Motor neuron (in vitro differentiated cells): ENCODE data around the gene EIF1AD. TPM values are rescaled to one million over a fixed set of nuclear protein-coding genes. Genes with fewer than 3 reads are reported as not detected.

ENCODE experiments used
- ATAC-seq, 8 experiments: fragments of 200-7000 bp; cut with Tn5 transposase; replicated peaks in 6 of 8; 2 replicates each; pipeline ENCODE4 v1.8.0; 2021; ENCODE audit warnings: mild to moderate bottlenecking in 8 of 8, moderate library complexity in 8 of 8
- H3K27ac ChIP-seq, 2 donors: fragments of 250-450 bp; sonication (Bioruptor Pico); 2 replicates each; pipeline ENCODE4 v1.9.0; 2021; ENCODE audit warnings: antibody characterized with exemption in 2 of 2, mild to moderate bottlenecking in 2 of 2, moderate library complexity in 1 of 2
- H3K4me1 ChIP-seq, 2 donors: fragments of 250-450 bp; sonication (Bioruptor Pico); replicated peaks in 1 of 2; 2 replicates each; pipeline ENCODE4 v1.6.1; 2021; ENCODE audit warnings: antibody characterized with exemption in 2 of 2, mild to moderate bottlenecking in 2 of 2, moderate library complexity in 1 of 2
- H3K4me3 ChIP-seq, 5 donors: fragments of 250-450 bp; sonication (Bioruptor Pico); 2 replicates each; pipeline ENCODE4 v1.9.0; 2021; ENCODE audit warnings: antibody characterized with exemption in 5 of 5, mild to moderate bottlenecking in 5 of 5, moderate library complexity in 4 of 5
- WGBS, 10 experiments: fragments of 450-650 bp; shearing (Covaris generic); methylation state at CpG; one replicate each; pipeline ENCODE4 v1.0.0; 2022; 5-methylcytosine and 5-hydroxymethylcytosine counted together
- in situ Hi-C, 9 experiments: fragments of 400-800 bp; cut with MboI; loops; one replicate each; pipeline ENCODE4 v1.15.0; 2021; ENCODE audit warnings: low sequenced_read_pairs in 9 of 9, low pct_unique_long_range_greater_than_20kb in 2 of 9; ENCODE audit not compliant: unreplicated experiment in 9 of 9
- total RNA-seq, 8 experiments: library from RNA; unstranded; fragments of 300-600 nt; gene quantifications; 2 replicates each; pipeline versions ENCODE4 v1.2.3 to v1.2.4, GENCODE V29; 2022

The EIF1AD gene, protein sequence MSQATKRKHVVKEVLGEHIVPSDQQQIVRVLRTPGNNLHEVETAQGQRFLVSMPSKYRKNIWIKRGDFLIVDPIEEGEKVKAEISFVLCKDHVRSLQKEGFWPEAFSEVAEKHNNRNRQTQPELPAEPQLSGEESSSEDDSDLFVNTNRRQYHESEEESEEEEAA
- 10 to 100 TPM; 28.6 to 36.9 (median 32.0) TPM for total RNA-seq

DNA sequence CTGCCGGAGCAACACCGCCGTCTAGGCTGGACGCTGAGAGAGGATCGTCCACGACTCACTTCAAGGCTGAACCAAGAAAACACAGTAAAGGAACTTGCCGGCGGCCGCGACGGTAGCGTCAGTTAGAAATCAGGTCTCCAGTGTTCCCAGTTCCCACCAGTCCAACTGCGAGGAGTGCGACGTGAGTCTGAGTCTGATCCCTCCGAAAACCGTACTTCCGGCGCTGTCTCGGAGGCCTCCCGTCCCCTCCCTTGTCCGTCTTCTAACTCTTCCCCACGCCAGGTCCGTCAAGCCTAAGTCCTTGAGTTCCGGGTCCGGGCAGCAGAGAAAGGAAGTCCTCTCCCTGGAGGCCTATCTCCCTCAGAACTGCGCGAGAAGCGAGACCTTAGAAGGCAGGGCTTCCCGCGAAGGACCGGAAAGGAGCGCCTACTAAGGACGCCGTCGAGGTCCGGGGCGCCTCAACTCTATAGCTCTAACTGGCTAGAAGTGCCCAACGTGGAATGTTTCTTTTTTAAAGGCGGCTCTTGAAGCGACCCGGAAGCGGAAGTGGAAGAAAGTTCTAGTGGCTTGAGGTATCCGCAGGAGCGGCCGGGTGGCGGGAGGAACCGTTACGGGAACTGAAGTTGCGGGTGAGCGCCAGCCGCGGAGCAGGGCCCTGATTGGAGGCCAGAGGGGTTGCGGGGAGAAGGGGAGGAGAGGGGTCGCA, at the start of gene EIF1AD, which contains the start of gene BANF1:
TSS of gene EIF1AD (minus strand) at position 216 of the 706 bp plus-strand sequence. CDS start 1,768 bp downstream, outside the sequence.
TSS of gene BANF1 (plus strand) at position 562 of the 706 bp plus-strand sequence. CDS start 748 bp downstream, outside the sequence.
- WGBS, 10 experiments: 0 to 3% (median 0%) methylated on average over 5 to 29 of the region's 55 CpGs; no CpG with 5 or more reads in 3 of the 10 experiments
- in situ Hi-C loops: no loop called here
- ATAC-seq: peak; percentile 81 to 89 (median 85)
- peak within 1 kb of the TSS; percentile 69 to 83 (median 75) for H3K4me3 ChIP-seq
- peak within 1 kb of the TSS; percentile 97 to 99 for H3K27ac ChIP-seq
- H3K4me1 ChIP-seq: peaks cover 8 to 10% of the 10 kb centered on the region in 2 donors

GRCh38 chr11:66051371-66051765, 49.4 kb upstream of the EIF1AD start:
- Histone ChIP-seq H3K4me3 (peak overlapping the region; percentile 71 to 90 (median 83)), H3K27ac (peak overlapping the region; percentile 90 to 95), H3K4me1 (peaks cover 26 to 32% of the 10 kb centered on the region in 2 donors)
- WGBS, 10 experiments: 0 to 60% (median 26%) methylated on average over 1 to 11 of the region's 12 CpGs; no CpG with 5 or more reads in 2 of the 10 experiments
- ATAC-seq: no peak
- in situ Hi-C loops: no loop called here

DNA sequence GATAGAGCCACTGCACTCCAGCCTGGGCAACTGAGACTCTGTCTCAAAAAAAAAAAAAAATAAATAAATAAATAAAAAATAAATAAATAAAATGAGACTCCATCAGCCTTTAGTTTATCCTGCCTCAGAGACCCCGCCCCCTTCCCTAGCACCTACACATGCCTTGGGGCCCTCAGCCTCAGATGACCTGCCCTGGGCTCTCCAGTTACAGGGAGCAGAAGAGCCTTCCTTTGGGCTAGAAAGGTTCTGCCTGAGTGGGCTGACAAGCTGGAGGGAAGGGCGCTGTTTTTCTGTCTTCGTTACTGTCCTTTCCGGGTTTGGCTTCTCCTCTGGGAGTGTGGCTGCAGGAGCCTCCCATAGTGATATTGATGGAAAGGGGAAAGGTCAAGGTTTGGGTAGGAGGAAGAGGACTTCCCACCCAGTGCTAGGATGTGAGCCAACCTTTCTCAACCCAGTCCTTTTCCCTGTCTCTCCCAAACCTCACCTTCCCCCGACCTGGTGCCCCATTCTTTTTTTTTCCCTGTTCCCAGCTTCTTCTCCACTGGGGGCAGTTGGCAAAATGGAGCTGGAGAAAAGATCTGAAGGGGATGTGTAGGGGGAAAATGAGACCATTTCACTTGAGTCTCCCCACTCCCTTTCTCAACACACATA, 48.7 kb upstream of the EIF1AD start:
- Histone ChIP-seq H3K4me3 (peak overlapping the region in 2 of 5 donors; percentile 83 to 84), H3K27ac (peak overlapping the region; percentile 90 to 95), H3K4me1 (peaks cover 26 to 32% of the 10 kb centered on the region in 2 donors)
- ATAC-seq: no peak
- WGBS, 10 experiments: 38 to 100% (median 86%) methylated on average over 1 to 4 of the region's 5 CpGs; no CpG with 5 or more reads in 1 of the 10 experiments
- in situ Hi-C loops: no loop called here

DNA sequence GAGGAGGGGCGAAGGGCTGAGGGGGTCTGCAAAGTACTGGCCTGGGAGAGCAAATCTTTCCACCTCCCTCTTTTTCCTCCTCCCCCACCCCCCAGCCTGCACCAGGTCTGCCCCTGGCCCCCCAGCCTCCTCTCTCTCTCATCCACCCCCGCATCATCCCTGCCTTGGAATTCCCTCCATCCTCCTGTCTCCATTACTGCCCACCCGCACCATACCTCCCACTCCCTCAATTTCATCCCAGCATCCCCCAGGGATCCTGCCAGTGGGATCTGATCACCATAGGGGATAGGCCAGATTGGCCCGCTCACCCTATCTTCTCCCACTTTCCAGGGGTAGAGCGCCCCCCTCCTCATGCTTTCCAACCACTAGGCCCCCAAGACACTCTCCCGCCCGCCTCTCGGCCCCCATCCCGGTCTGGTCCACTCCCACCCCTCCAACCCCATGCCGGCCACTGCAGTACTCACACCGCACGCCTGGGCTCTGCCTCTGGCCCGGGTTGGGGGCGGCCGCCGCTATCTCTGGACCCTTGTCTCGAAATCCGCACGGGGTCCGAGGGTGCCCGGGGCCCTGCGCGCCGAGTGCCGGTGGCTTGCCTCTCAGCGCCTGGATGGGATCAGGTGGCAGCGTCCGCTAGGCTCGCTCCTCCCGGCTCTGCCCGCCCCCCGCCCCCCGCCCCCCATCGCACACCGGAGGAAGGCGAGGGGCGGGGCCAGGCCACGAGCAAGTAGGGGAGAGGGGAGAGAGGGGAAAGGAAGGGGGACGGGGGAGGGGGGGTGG, 46.8 kb upstream of the EIF1AD start, which contains the start of gene GAL3ST3:
TSS of gene GAL3ST3 (minus strand) at position 615 of the 777 bp plus-strand sequence. CDS start 3,746 bp downstream, outside the sequence.
- 100% methylated on average over 1 of the region's 39 CpGs; no CpG with 5 or more reads in 9 of the 10 experiments for WGBS, 10 experiments
- Histone ChIP-seq H3K4me1 (peaks cover 26 to 38% of the 10 kb centered on the region in 2 donors), H3K27ac (peak within 1 kb of the TSS; percentile 55 to 57), H3K4me3 (peak within 1 kb of the TSS; percentile 39 to 48 (median 46))
- in situ Hi-C loops: no loop called here
- ATAC-seq: peak in 5 of 8 experiments; percentile 2 to 18 (median 12)

- Histone ChIP-seq H3K27ac (no peak overlapping the region), H3K4me3 (peak overlapping the region; percentile 39 to 48 (median 46)), H3K4me1 (peaks cover 23 to 33% of the 10 kb centered on the region in 2 donors)
- 28 to 100% (median 57%) methylated on average over 1 to 3 of the region's 11 CpGs; no CpG with 5 or more reads in 4 of the 10 experiments for WGBS, 10 experiments
- in situ Hi-C loops: no loop called here
- ATAC-seq: peak in 1 of 8 experiments; percentile 1
These were observed 45.8 kb upstream of the EIF1AD start for GRCh38 chr11:66047541-66048365.

DNA sequence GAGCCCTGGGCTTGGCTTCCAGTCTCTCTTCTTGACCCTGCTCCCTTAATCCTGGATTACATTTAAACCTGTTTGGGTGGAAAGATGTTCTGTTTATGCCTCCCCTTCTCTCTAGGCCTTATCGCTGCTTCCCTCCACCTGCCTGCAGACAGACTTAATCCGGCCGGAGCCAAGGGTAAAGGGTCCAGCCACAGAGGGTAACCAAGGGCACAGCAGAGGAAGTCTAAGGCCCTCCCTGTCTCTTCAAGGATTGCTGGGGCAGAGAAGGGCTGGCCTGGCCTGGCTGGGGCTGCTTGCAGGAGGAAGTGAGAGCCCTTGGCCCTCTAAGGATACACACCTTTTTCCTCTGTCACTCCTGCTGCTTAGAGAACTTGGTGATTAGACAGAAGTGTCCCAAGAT, 44.9 kb upstream of the EIF1AD start:
- in situ Hi-C loops: no loop called here
- WGBS, 10 experiments: 80 to 100% (median 100%) methylated on average over 1 to 3 of the region's 3 CpGs; no CpG with 5 or more reads in 3 of the 10 experiments

DNA sequence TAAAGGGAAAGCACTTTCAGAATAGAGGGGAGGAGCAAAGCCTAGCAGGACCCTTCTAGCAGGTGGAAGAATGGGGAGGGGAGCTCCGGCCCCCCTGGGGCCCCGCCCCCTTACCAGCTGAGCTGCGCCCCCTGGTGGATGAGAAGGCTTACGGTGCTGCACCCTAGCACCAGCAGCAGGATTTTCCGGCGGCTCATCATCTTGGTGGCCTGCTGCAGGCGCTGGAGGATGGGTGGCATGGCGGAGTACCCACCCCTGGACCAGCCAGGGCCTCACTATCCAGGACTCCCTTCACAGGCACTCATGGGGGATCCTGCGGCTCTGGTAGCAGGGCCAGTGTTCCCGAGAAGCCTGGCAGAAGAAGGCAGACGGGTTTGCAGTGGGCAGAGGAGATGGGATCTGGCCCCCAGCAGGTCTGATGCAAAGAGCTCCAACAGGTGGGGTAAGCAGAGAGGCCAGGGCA, 43.3 kb upstream of the EIF1AD start:
- Histone ChIP-seq H3K4me3 (no peak overlapping the region), H3K4me1 (peaks cover 12 to 22% of the 10 kb centered on the region in 2 donors), H3K27ac (no peak overlapping the region)
- in situ Hi-C loops: no loop called here
- ATAC-seq: peak; percentile 53 to 98 (median 64)
- 20 to 70% (median 60%) methylated on average over 1 to 2 of the region's 11 CpGs; no CpG with 5 or more reads in 6 of the 10 experiments for WGBS, 10 experiments

More for the DNA sequence above, 44.9 kb upstream of the EIF1AD start:
- Histone ChIP-seq H3K4me1 (peaks cover 23 to 33% of the 10 kb centered on the region in 2 donors), H3K4me3 (no peak overlapping the region), H3K27ac (no peak overlapping the region)
- ATAC-seq: no peak

GRCh38 chr11:66044757-66045156, 42.8 kb upstream of the EIF1AD start:
- H3K4me1 ChIP-seq: peaks cover 12 to 22% of the 10 kb centered on the region in 2 donors
- H3K4me3 ChIP-seq: no peak overlapping the region
- peak in 1 of 8 experiments; percentile 12 for ATAC-seq
- H3K27ac ChIP-seq: no peak overlapping the region
- WGBS, 10 experiments: 26 to 97% (median 87%) methylated on average over 2 to 6 of the region's 6 CpGs; no CpG with 5 or more reads in 3 of the 10 experiments
- in situ Hi-C loops: no loop called here

GRCh38 chr11:66042996-66043906, 41.3 kb upstream of the EIF1AD start:
- WGBS, 10 experiments: 89 to 100% (median 96%) methylated on average over 5 to 56 of the region's 88 CpGs; no CpG with 5 or more reads in 1 of the 10 experiments
- Histone ChIP-seq H3K27ac (no peak overlapping the region), H3K4me1 (peaks cover 5 to 8% of the 10 kb centered on the region in 2 donors), H3K4me3 (no peak overlapping the region)
- ATAC-seq: no peak
- in situ Hi-C loops: no loop called here

DNA sequence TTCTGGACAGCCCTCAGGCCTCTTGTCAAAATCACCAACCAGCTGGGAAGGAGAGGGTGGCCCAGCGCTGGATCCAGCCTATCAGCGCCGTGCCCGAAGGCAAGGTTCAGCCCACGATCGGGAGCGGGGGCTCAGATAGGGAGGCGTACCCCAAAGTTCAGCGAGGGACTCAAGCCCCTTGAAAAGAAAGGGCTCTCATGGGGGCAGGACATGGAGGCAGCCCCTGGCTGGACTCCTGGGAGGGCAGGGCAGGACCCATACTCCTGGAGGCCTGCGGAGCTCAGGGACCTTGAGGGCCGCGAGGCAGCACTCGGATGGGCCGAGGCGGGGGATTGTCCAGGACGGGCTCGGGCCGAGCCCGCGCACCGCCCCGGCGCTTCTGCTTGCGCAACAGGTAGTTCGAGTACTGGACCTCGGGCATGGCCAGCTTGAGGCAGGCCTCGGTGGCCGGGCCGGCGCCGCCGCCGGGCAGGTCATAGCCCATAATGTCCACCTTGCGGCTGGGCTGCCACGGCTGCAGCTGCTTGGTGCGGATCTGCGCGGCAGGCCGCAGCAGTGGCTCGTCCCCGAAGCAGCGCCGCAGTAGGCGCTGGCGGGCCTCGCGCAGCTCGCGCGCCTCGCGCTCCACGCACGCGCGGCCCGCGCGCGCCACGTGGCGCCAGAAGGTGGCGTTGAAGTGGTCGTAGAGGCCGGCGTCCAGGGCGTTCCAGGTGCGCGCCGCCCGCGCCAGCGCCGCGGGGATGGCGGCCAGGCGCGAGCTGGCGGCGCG, 40.5 kb upstream of the EIF1AD start:
- in situ Hi-C loops: no loop called here
- Histone ChIP-seq H3K27ac (no peak overlapping the region), H3K4me3 (no peak overlapping the region), H3K4me1 (peaks cover 0 to 6% of the 10 kb centered on the region in 2 donors)
- 84 to 100% (median 96%) methylated on average over 2 to 47 of the region's 81 CpGs; no CpG with 5 or more reads in 5 of the 10 experiments for WGBS, 10 experiments
- no peak for ATAC-seq
